ENCODE data around the gene USP43.
A peak's percentile ranks its signal among the peaks of the same experiment; 100 is the strongest.
"Not testable (repeated sequence)": the region's sequence is repeated elsewhere in the genome, so short reads cannot be mapped to it uniquely, and the experiment has no call there.

The USP43 gene

DNA sequence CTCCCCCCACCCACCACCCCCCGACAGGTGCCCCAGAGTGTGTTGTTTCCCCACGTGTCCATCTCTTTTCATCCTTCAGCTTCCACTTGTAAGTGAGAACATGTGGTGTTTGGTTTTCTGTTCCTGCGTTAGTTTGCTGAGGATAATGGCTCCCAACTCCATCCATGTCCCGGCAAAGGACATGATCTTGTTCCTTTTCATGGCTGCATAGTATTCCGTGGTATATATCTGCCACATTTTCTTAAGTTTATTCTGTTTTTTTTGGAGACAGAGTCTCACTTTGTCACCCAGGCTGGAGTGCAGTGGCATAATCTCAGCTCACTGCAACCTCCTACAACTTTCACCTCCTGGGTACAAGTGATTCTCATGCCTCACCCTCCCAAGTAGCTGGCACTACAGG is 4.9 kb upstream of the USP43 start:
- H3K9me3 Mint-ChIP-seq; H3K27ac Mint-ChIP-seq; H3K4me3 Mint-ChIP-seq; H3K36me3 Mint-ChIP-seq (ENCODE audit: low read depth): not testable (repeated sequence)
- H3K4me1 Mint-ChIP-seq (ENCODE audit: low read depth): peaks cover 10% of the 10 kb centered on the region
- peaks cover 58% of the 10 kb centered on the region for H3K27me3 Mint-ChIP-seq

DNA sequence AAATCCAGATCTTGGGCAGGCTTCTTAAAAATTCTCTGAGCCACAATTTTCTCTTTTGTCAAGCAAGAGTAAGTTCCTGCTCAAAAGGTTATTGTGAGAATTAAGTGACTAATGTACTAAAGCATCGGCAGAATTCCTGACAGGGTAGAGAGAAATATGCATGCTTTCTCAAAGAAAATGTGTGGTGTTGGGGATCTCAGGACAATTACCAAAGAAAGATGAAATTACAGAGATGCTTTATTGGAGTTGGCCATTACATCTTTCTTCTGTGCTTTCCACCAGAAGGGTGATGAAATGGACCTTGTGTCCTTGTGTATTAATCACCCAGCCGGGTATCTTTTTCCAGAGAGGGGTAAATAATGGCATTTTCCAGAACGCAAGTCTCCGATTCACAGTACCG is 1.7 kb upstream of the USP43 start:
- Mint-ChIP-seq H3K27ac (no peak overlapping the region), H3K36me3 (ENCODE audit: low read depth) (no peaks in the 10 kb centered on the region), H3K27me3 (peaks cover 67% of the 10 kb centered on the region), H3K4me3 (peak overlapping the region; percentile 23), H3K4me1 (ENCODE audit: low read depth) (peaks cover 16% of the 10 kb centered on the region), H3K9me3 (no peaks in the 10 kb centered on the region)

DNA sequence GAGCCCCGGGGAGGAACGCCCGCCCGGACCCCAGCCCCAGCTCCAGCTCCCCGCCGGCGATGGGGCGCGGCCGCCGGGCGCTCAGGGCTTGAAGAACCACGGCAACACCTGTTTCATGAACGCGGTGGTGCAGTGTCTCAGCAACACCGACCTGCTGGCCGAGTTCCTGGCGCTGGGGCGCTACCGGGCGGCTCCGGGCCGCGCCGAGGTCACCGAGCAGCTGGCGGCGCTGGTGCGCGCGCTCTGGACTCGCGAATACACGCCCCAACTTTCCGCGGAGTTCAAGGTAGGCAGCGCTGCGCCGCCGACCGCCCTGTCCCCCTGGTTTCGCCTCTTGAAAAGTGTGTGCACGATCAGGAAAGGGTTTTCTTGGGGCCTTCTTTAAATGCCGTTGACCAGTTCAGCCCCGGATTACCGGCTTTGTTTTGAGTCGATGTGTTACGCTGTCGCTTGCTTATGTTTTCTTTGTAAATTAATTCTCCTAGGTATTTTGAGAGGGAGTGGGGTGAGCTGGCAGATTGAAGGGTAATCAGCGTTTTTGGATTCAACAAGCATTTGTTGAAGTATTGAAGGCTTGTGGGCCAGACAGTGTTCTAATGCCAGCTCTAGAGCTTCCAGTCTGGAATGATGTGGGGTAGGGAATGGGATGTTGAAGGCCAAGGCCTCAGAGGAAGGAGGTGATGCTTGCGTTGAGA is 681 bp downstream of the USP43 start:
- no peaks in the 10 kb centered on the region for H3K36me3 Mint-ChIP-seq (ENCODE audit: low read depth)
- H3K4me1 Mint-ChIP-seq (ENCODE audit: low read depth): peaks cover 16% of the 10 kb centered on the region
- no peak overlapping the region for H3K27ac Mint-ChIP-seq
- peaks cover 55% of the 10 kb centered on the region for H3K27me3 Mint-ChIP-seq
- no peaks in the 10 kb centered on the region for H3K9me3 Mint-ChIP-seq
- peak overlapping the region; percentile 75 for H3K4me3 Mint-ChIP-seq

DNA sequence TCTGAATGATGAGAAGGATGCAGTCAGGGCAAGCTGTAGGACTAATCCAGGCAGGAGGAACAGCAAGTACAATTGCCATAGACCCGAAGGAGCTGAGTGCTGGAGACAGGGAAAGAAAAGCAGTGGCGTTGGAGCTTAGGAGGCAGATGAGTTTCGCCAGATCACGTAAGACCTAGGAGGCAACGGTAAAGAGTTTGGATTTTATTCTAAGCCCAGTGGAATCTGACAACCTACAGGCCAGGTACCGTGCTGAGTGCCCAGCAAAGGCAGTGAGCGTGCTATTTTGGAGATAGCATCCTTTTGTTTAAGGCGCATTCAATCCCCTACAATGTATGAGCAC is 1.2 kb downstream of the USP43 start:
- H3K4me1 Mint-ChIP-seq (ENCODE audit: low read depth): peaks cover 16% of the 10 kb centered on the region
- peaks cover 59% of the 10 kb centered on the region for H3K27me3 Mint-ChIP-seq
- peak overlapping the region; percentile 75 for H3K4me3 Mint-ChIP-seq
- H3K27ac Mint-ChIP-seq: no peak overlapping the region
- no peaks in the 10 kb centered on the region for H3K9me3 Mint-ChIP-seq
- H3K36me3 Mint-ChIP-seq (ENCODE audit: low read depth): no peaks in the 10 kb centered on the region

DNA sequence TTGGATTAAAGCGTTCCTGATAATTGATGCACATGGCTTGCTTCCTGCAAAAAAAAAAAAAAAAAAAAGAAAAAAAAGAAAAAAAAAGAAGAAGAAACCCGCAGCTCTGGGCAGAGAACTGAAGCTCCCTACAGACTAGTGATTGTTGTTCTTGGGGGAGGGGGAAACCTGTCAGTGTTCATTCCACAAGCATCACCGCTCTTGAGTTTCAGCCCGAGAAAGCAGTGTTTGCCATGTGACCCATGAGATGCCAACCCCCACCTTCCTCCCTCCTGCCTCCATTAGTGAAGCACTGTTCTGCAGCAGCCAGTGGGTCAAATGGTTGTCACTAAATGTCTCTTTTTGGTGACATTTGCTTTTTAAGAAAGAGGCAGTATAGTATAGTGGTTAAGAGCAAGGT is 1.7 kb downstream of the USP43 start:
- H3K4me3 Mint-ChIP-seq: no peak overlapping the region
- H3K27ac Mint-ChIP-seq: no peak overlapping the region
- no peaks in the 10 kb centered on the region for H3K36me3 Mint-ChIP-seq (ENCODE audit: low read depth)
- H3K9me3 Mint-ChIP-seq: no peaks in the 10 kb centered on the region
- H3K27me3 Mint-ChIP-seq: peaks cover 55% of the 10 kb centered on the region
- peaks cover 16% of the 10 kb centered on the region for H3K4me1 Mint-ChIP-seq (ENCODE audit: low read depth)

DNA sequence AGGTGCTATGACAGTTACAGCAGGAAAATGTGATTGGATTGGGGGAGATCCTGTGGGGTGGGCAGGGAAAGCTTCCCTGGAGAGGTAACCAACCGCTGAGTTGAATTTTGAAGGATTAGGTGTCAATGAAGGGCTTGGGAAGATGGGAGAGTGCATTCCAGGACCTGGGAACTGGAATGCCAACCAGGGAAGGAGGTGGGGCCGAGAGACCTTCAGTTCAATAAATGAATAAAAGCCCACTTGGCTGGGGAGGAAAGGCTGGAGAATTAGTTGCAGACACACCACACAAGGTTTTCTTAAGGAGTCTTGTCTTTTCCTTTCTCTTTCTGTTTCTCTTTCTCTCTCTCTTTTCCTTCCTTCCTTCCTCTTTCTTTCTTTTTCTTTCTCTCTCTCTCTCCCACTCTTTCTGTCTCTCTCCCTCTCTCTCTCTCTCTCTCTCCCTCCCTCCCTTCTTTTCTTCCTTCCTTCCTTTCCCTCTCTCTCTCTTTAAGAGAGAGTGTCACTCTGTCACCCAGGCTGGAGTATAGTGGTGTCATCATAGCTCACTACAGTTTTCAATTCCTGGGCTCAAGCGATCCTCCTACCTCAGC is 3.3 kb downstream of the USP43 start:
- Mint-ChIP-seq H3K36me3 (ENCODE audit: low read depth) (no peaks in the 10 kb centered on the region), H3K27ac (no peak overlapping the region), H3K27me3 (peaks cover 43% of the 10 kb centered on the region), H3K4me1 (ENCODE audit: low read depth) (peaks cover 16% of the 10 kb centered on the region), H3K9me3 (no peaks in the 10 kb centered on the region), H3K4me3 (no peak overlapping the region)

DNA sequence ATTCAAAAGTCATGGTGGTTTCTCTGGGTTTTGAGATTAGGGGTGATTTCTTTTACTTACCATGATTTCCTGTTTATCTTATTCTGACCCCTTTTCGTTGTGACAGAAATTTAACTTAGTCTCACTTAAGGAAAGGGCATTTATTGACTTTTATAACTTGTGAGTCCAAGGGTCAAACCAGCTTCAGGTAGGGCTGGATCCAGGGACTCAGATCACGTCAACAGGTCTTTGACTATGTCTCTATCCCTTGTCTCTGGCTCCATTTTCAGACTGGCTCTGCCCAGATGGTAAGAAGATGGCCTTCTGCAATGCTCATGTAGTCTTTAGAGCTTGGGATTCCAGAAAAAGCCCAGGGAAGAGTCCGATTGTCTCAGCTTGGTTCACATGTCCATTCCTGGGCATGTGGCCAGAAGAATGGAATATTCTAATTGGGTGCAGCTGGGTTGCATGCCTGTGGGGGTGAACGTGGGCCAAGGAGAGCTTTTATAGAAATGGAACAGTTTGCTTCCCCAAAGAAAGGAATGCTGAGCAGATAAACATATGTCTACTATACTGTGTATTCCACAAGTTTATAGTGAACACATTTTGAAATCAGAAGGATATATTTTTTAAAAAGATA is 13.4 kb downstream of the USP43 start:
- peaks cover under 1% of the 10 kb centered on the region for H3K27me3 Mint-ChIP-seq
- no peaks in the 10 kb centered on the region for H3K9me3 Mint-ChIP-seq
- no peaks in the 10 kb centered on the region for H3K36me3 Mint-ChIP-seq (ENCODE audit: low read depth)
- H3K27ac Mint-ChIP-seq: no peak overlapping the region
- H3K4me3 Mint-ChIP-seq: no peak overlapping the region
- H3K4me1 Mint-ChIP-seq (ENCODE audit: low read depth): no peaks in the 10 kb centered on the region

DNA sequence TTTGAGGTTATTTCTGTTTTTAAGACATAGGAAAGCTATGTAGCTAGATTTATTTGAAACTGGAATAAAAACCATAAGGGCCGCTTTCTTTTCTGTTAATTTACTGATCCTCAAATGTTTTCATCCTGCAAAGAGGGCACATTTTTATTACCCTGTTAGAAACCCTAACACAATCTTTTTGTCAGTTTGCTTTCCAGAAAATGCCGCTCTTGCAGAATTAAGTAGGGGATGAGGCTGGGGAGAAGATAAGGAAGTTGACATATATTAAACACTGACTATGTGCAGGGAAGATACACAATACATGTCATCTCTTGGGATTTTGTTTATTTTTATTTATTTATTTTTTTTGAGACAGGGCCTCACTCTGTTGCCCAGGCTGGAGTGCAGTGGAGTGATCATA is 15.7 kb downstream of the USP43 start:
- Mint-ChIP-seq H3K27me3 (peaks cover 4% of the 10 kb centered on the region), H3K36me3 (ENCODE audit: low read depth) (no peaks in the 10 kb centered on the region), H3K4me3 (no peak overlapping the region), H3K9me3 (peaks cover 10% of the 10 kb centered on the region), H3K4me1 (ENCODE audit: low read depth) (no peaks in the 10 kb centered on the region), H3K27ac (no peak overlapping the region)

DNA sequence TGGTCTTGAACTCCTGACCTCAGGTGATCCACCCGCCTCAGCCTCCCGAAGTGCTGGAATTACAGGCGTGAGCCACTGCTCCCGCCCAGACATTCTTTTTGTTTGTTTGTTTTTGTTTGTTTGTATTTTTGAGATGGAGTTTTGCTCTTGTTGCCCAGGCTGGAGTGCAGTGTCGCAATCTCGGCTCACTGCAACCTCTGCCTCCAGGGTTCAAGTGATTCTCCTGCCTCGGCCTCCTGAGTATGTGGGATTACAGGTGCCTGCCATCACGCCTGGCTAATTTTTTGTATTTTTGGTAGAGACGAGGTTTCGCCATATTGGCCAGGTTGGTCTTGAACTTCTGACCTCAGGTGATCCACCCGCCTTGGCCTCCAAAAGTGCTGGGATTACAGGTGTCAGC is 18.2 kb downstream of the USP43 start:
- H3K27me3 Mint-ChIP-seq; H3K36me3 Mint-ChIP-seq (ENCODE audit: low read depth); H3K4me3 Mint-ChIP-seq; H3K27ac Mint-ChIP-seq; H3K9me3 Mint-ChIP-seq; H3K4me1 Mint-ChIP-seq (ENCODE audit: low read depth): not testable (repeated sequence)

DNA sequence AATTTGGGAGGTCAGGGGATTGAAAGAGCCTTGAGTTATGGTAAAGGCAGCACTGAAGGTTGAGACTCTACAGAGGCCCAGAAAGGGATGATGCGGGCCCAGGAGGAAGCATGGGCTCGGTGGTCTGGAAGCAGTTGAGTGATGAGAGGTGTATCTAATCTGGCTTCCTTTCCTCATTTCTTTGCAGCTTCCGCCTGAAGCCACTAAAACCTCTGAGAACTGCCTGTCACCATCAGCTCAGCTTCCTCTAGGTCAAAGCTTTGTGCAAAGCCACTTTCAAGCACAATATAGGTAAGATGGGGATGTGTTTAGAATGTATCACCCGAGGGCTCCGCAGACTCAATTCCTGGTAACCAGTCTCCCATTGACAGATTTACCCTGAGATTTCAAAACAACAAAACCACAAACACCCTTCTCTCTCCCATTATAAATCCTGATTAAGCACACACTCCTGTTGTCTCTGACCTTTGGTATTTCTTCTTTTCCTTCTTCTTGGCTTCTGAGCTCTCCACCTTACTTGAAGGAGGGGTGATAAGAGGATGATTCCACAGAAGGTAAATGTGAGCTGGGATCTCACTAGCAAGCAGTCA is 21.2 kb downstream of the USP43 start:
- Mint-ChIP-seq H3K4me3 (no peak overlapping the region), H3K27ac (no peak overlapping the region), H3K9me3 (peaks cover 10% of the 10 kb centered on the region)

DNA sequence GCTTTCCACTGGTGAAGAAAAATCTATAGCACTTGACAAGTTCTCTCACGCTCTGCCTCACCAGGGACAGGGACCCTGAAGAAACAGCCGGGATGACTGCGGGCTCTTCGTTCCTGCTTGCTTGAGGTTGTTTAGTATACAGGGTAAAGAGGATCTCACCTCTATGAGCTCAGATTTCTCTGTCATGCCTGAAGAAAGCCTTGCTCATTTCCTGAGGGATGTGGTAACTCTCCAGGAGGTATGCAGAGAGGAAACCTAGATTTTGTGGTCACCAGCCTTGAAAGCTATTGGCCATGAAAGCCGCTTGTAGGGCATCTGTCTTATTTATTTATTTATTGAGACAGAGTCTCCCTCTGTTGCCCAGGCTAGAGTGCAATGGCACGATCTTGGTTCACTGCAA is 23.2 kb downstream of the USP43 start:
- Mint-ChIP-seq H3K4me3 (no peak overlapping the region), H3K27me3 (peaks cover 13% of the 10 kb centered on the region), H3K4me1 (ENCODE audit: low read depth) (peaks cover 8% of the 10 kb centered on the region), H3K27ac (no peak overlapping the region), H3K36me3 (ENCODE audit: low read depth) (no peaks in the 10 kb centered on the region), H3K9me3 (peaks cover 10% of the 10 kb centered on the region)

More for the DNA sequence above, 21.2 kb downstream of the USP43 start:
- Mint-ChIP-seq H3K27me3 (peaks cover 13% of the 10 kb centered on the region), H3K4me1 (ENCODE audit: low read depth) (peaks cover 8% of the 10 kb centered on the region), H3K36me3 (ENCODE audit: low read depth) (no peaks in the 10 kb centered on the region)

DNA sequence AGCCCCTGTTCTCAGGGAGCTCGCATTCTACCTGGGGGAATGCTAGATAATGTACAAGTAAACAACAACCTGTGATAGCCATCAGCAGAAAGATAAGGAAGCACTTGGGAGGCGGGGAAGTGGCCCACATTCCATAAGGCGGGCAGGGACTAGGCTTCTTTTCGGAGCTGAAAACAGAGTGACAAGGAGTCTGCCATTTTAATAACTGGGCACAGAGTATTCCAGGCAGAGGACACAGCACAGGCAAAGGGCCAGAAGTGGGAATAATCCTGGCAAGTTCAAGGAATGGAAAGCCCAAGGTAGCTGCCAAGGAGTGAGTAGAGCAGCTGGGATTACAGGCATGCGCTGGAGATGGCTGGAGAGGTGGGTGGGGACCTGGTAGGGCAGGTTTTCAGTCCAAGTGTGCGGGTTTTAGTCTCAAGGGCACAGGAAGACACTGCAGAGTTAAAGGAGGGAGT is 24.3 kb downstream of the USP43 start:
- H3K9me3 Mint-ChIP-seq: peaks cover 6% of the 10 kb centered on the region
- peaks cover 9% of the 10 kb centered on the region for H3K27me3 Mint-ChIP-seq
- H3K27ac Mint-ChIP-seq: no peak overlapping the region

DNA sequence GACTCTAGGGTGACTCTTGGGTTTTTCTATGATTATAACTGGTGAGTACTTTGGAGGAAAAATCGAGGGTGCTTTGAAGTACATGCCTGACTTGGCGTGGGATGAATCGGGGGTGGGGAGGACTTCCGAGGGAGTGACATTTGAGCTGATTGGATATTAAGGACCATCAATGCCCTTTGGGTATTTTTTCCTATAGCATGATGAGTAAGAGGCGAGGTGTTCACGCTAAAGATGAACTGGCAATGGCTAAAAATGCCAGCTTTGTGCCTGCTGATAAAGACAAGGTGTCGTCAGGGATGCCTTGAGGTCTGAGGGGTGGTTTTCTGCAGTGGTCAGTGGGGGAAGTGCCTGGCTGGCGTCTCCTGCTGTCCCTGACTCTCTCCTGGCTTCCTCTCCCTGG is 25.3 kb downstream of the USP43 start:
- H3K9me3 Mint-ChIP-seq: peaks cover 2% of the 10 kb centered on the region
- H3K36me3 Mint-ChIP-seq (ENCODE audit: low read depth): no peaks in the 10 kb centered on the region
- peaks cover 9% of the 10 kb centered on the region for H3K27me3 Mint-ChIP-seq
- peaks cover 8% of the 10 kb centered on the region for H3K4me1 Mint-ChIP-seq (ENCODE audit: low read depth)
- H3K4me3 Mint-ChIP-seq: no peak overlapping the region
- H3K27ac Mint-ChIP-seq: no peak overlapping the region

More for the DNA sequence above, 24.3 kb downstream of the USP43 start:
- Mint-ChIP-seq H3K4me3 (no peak overlapping the region), H3K4me1 (ENCODE audit: low read depth) (peaks cover 8% of the 10 kb centered on the region), H3K36me3 (ENCODE audit: low read depth) (no peaks in the 10 kb centered on the region)

DNA sequence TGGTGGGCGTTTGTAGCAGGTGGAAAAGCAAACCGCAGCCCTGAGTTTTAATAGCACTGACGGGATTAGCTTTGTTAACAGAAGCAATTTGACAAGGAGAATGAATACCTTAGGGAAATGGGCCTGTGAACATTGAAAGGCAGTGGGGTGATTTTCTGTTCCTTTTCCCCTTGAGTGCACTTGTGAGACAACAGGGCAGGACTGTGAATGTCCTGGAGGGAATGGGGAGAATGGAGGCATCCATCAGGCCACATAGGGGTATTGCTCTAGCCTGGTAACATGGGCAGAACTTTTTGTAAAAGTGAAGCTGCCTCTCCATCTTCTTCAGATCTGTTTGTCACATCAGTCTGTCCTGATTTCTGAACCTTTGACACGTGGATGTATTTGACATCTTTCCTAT is 26.2 kb downstream of the USP43 start:
- no peaks in the 10 kb centered on the region for H3K9me3 Mint-ChIP-seq
- no peak overlapping the region for H3K4me3 Mint-ChIP-seq
- H3K36me3 Mint-ChIP-seq (ENCODE audit: low read depth): no peaks in the 10 kb centered on the region
- no peak overlapping the region for H3K27ac Mint-ChIP-seq
- peaks cover 5% of the 10 kb centered on the region for H3K4me1 Mint-ChIP-seq (ENCODE audit: low read depth)
- H3K27me3 Mint-ChIP-seq: peaks cover 9% of the 10 kb centered on the region

DNA sequence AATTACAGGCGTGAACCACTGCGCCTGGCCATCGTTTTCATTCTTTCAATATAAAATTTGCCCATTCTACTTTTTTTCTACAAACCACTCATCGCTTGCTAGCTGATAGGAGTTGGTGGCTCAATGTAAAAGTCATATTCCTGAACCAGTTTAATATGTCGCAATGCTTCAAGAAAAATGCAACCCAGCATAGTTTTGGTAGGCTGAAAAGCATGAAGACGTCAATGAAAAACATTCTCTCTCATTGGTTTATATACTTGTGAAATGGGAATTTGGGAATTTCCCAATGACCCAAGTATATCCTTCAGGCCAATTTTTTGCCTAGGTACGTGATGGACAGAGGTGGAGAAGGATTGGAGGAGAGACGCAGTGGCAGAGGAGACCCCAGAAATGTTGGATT is 26.9 kb downstream of the USP43 start:
- peaks cover 5% of the 10 kb centered on the region for H3K4me1 Mint-ChIP-seq (ENCODE audit: low read depth)
- H3K4me3 Mint-ChIP-seq: no peak overlapping the region
- no peaks in the 10 kb centered on the region for H3K36me3 Mint-ChIP-seq (ENCODE audit: low read depth)
- no peak overlapping the region for H3K27ac Mint-ChIP-seq
- H3K9me3 Mint-ChIP-seq: no peaks in the 10 kb centered on the region
- H3K27me3 Mint-ChIP-seq: peaks cover 9% of the 10 kb centered on the region
